Hematopoietic multipotent progenitor cell treated with erythropoietin and hydrocortisone succinate and interleukin-3 and kit ligand, for 4 days (in vitro differentiated cells): Measurements from ENCODE around the gene SLC16A12.
"Not testable (repeated sequence)": the region's sequence is repeated elsewhere in the genome, so short reads cannot be mapped to it uniquely, and the experiment has no call there.

Source experiments
- DNase-seq: peaks from one replicate; pipeline ENCODE4 v3.0.0-alpha.2; 2015

Gene SLC16A12

DNA sequence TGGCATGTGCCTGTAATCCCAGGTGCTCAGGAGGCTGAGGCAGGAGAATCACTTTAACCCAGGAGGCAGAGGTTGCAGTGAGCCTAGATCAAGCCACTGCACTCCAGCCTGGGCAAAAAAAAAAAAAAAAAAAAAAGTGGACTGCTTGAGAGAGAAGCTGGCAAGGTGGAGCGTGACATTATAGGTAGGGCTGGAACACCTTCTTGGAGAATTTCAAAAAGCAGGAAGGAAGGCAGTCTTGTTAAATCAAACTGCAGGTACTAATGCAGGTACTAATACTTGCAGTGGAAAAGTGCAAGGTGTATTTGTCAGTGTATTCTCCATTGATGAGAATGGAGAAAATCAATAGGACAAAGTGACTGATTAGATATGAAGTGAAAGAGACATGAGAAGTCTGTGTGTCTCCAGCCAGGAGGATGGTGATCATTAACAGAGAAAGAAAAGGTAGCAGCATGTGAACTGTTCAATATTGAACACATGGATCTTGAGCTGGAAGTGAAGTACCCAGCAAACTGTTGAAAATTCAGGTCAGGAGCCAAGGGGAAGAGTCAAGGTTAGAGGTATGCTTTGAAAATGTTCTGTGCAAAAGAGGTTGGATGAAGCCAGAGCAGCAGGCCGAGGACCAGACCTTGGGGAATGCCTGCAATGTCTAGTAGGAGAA is 12.6 kb upstream of the SLC16A12 start:
- DNase-seq, result no peak

- not testable (repeated sequence) for DNase-seq
Observed at GRCh38 chr10:89546651-89547050, 11.3 kb upstream of the SLC16A12 start.

GRCh38 chr10:89543841-89544240 is 8.4 kb upstream of the SLC16A12 start:
- no peak for DNase-seq

DNA sequence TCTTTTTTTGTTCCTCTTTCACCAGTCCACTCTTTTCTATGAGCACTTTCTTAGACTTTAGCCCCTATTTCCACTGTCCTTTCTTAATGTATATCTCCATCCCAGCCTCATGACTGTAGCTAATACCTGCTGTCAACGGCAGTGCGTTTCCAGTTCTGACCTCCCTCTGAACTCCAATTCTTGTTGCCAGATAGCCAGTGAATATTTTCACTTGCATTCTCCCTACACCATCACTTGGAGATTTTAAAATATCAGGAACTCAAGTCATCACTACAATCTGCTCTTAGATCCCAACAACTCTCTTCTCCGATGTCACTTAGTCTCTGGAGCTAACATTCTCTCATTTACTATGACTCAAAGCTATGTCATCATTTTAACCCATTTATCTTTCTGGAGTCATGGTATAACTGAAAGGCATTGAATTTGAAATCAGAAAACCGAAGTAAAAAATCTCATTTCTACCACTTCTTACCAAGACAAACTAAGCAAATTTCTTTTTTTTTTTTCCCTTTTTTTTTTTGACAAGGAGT is 5.1 kb upstream of the SLC16A12 start:
- DNase-seq, result no peak

- no peak for DNase-seq
Observed at GRCh38 chr10:89537364-89537763, 2.0 kb upstream of the SLC16A12 start.

DNA sequence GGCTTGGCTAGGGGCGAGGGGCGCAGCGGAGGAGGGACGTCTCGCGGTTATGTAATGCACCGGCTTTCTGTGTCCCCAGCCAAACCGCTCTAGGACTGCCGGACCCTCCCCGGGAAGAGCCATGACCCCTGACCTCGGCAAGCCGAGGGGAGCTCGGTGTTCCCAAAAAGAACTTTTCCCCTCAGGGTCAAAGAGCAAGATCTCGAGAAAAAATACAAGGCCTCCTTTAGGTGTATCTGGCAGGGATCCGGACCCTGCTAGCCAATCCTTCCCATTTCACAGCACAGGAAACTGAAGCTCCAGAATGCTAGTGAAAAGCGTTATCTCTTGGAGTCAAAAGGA is 590 bp upstream of the SLC16A12 start:
- DNase-seq, result no peak

DNA sequence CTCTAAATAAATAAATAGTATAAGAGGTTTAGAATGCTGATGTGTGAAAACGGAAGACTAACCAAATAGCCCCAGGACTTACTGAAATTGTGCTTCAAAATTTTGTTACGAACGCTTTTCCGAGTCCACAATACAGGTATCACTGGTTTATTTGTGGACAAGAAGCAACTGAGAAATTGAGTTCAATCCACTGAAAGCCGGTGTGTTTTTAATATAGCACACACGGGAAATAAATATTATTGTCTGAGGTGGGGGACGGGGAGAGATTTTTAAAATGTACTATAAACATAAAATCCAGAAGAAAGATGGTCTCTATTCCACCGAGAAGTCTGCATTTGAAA is 598 bp downstream of the SLC16A12 start:
- no peak for DNase-seq

GRCh38 chr10:89532476-89532875 is 2.9 kb downstream of the SLC16A12 start:
- DNase-seq, result no peak

DNA sequence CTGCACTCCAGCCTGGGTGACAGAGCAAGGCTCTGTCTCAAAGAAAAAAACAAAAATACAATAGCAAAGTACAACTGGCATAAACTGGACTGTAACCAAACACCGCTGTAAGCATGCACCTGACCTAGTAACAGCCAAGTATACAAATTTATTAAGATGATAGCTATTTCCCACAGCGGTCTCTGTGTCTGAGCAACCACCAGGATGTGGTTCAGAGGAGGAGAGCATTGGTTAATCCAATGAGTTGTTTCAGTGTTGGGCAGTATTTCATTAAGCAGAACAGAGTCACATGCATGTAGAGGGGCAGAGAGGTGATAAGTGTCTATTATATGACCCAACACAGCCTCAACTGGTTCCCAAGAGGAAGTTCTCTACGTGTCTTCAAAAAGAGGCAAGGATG is 4.0 kb downstream of the SLC16A12 start:
- no peak for DNase-seq

GRCh38 chr10:89529711-89530110 is 5.7 kb downstream of the SLC16A12 start:
- DNase-seq, result not testable (repeated sequence)

- no peak for DNase-seq
Observed at GRCh38 chr10:89526358-89526757, 9.0 kb downstream of the SLC16A12 start.

DNA sequence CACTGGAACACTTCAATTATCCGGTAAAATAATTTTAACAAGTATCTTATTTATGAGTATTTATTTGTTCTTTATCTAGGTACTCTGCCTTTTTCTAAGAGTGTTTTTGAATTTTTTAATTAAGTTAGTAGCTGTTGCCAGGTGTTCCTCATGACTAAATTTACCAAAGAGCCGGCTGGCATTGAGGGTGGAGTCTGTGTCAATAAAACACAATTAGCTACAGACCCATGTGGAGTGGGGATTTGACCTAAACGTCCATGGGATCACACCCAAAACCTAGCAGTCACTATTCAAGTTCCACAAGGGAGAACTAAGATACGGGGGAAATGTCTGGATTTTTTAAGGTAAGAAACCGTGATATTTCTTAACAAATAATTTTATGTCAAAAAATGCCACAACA is 9.8 kb downstream of the SLC16A12 start:
- no peak for DNase-seq

GRCh38 chr10:89524279-89524678 is 11.1 kb downstream of the SLC16A12 start:
- DNase-seq, result no peak

DNA sequence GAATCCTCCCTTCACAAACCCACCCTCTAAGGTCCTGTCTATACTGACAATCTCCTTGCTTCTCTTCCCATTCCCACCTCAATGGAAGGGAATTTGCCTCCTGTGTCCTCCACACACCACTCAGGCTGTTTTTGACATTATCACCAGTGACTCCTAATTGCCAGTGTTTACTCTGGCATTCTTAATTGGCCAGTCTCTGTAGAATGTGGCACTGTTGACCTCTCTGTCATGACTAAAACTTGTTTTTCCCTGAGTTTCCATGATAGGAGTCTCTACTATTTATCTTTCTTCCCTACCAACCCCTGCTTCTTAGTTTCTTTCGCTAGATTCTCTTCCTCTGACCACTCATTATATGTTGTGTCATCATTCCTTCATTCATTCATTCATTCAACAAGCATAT is 12.1 kb downstream of the SLC16A12 start:
- no peak for DNase-seq

- no peak for DNase-seq
Observed at GRCh38 chr10:89522463-89522862, 12.9 kb downstream of the SLC16A12 start.

DNA sequence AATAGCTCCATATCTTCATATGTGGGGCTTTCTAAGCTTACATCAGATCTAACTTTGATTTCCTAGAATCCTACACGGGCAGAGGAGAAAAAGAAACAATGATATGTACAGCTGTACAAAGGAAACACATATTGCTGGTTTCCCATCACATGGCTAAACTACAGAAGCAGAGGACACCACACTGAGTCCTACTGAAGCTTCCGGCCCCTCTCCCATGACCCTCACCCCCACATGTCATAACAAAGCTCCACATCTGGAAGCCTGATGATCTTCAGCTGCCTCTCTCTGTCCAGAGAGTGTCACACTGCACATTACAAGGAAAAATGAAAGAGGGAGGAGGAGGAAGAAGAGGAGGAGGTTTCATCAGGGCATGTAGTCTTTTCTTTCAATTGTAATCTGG is 14.0 kb downstream of the SLC16A12 start:
- DNase-seq, result no peak

GRCh38 chr10:89520706-89521105 is 14.7 kb downstream of the SLC16A12 start:
- no peak for DNase-seq

DNA sequence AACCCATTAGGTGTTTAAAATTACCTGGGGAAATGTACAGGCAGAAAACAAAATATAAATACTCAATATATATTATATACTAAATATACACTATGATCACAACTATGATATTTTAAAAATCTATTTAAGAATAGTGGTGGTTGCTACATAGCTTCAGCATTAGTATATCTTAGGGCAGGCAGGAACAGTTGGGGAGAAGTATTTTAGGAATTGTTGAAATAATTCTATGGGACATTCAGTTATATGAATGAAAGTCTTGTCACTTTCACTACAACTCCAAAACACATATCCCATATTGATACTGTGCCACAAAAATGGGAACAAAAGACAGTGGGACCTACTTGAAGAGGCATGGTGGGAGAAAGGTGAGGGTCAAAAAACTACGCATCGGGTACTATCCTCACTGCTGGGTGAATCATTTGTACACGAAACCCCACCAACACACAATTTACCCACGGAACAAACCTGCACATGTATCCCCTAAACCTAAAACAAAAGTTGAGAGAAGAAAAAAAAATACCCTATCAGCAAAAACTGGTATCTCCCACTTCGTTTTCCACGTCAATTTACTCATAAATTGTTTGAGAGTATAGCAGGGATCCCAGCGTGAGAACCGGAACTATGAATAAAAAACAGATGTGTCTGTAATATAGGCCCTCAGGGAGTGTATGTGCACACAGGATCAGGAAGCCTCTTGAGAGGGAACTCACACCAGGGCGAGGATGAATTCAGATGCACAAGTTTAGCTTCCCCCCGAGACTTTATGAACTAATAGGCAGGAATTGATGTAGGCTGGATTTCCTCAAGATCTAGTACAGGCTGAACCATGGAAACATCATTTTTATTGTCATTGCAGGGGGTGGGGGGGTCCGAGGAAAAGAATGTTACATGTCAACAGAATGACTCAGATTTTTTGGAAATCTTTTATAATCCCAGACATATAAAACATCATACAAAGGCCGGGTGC is 16.2 kb downstream of the SLC16A12 start:
- DNase-seq, result no peak

DNA sequence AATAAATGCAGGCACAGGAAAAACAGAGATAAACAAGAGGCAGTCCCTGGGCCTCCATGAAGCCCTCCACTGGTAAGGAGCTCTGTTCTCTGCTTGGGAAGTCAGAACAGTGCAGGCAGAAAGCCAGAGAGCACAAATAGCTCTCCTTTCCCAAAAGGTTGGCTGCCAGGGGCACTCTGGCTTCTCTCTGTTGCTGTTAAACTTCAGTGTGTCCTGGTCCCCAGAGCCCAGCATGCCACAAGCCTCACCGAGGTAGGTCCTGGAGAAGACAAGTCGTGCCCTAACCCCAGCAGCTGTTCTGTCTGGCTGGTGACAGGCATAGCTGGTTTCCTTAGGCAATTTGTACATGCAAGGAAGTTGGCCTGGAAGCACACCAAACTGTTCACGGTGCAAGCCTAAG is 17.3 kb downstream of the SLC16A12 start:
- DNase-seq, result no peak

GRCh38 chr10:89516149-89516832 is 19.1 kb downstream of the SLC16A12 start:
- no peak for DNase-seq

GRCh38 chr10:89515031-89515841 is 20.2 kb downstream of the SLC16A12 start:
- DNase-seq, result no peak

DNA sequence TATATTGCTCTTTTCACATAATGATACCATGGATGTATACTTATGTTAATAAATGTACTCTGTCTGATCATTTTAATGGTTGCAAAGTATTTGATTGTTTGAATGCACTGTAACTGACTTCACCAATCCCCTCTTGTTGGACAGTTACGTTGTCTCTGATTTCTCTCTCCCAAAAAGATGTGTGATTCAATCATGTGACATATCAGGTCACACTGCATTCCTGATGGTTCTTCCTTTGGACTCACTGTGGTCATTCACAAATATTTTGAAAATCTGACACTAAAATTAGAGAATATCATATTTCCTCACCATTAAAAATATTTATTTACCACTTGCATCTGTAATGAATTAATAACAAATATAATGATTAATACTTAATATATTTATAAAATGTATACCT is 22.2 kb downstream of the SLC16A12 start:
- DNase-seq, result no peak
